ENCODE measurements around the gene CD151.

Gene CD151

DNA sequence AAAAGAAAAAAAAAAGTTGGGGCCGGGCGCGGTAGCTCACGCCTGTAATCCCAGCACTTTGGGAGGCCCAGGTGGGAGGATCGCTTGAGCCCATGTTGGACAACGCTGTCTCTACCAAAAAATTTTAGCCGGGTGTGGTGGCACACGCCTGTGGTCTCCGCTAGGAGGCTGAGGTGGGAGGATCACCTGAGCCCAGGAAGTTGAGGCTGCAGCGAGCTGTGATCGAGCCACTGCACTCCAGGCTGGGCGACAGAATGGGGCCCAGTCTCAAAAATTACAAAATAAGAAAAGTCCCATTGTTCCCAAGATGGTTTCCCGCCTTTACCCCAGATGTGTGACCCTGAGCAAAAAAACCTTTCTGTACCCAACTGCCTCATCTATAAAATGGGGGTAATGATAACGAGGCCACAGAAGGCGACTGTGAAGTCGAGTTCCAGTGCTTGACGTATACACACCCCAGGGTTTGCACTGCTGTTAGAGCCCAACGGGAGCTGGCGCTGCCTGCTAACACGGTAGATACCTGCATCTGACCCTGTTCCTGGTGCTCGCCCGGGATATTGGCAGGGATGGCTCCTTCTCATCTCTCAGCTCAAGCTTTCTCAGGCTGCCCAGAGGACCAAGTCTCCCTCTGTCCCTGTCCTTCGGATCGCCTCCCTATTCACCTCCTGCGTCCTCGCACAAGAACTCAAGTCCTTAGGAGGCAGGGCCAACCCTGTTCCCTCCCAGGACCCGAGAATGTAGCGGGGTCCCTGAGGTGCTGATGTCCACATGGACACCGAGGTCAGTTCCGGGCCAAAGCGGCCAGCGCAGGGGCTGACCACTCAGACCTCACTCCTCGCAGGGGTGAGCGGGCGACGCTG is 24.1 kb upstream of the CD151 start:
- TF ChIP-seq, protein P1, sequence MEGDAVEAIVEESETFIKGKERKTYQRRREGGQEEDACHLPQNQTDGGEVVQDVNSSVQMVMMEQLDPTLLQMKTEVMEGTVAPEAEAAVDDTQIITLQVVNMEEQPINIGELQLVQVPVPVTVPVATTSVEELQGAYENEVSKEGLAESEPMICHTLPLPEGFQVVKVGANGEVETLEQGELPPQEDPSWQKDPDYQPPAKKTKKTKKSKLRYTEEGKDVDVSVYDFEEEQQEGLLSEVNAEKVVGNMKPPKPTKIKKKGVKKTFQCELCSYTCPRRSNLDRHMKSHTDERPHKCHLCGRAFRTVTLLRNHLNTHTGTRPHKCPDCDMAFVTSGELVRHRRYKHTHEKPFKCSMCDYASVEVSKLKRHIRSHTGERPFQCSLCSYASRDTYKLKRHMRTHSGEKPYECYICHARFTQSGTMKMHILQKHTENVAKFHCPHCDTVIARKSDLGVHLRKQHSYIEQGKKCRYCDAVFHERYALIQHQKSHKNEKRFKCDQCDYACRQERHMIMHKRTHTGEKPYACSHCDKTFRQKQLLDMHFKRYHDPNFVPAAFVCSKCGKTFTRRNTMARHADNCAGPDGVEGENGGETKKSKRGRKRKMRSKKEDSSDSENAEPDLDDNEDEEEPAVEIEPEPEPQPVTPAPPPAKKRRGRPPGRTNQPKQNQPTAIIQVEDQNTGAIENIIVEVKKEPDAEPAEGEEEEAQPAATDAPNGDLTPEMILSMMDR (IDR thresholded peaks at IDR 0.05): no peak

DNA sequence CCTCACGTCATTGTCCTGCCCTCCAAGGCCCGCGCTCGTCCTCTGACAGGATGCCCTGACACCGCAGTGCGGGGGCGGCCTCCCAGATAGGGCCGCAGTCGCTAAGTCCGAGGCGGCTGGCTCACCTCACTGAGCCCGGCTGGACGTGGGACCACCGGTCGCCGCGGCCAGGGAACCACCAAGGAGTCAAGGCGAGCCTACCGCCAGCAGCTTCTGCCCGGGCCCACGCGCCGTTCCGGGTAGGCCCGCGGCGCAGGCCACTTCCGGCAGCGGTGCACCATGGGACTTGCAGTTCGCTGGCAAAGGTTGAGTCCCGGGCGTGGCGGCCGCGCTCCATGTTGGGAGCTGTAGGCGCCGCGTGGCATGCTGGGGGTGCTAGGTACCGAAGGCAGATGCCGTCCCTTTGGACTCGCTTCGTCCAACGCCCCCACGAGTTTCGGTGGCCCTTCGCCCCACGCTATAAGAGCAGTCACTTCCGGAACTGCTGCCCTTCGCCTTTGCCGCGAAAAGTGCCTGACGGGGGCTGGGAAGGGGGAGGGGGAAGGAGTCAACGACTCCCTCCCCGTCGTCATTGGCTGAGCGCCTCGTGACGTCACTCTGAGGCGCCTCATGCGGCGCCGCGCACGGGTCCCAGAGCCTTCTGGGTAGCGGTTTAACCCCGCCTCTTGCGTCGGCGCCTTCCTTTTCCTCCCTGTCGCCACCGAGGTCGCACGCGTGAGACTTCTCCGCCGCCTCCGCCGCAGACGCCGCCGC is 23.3 kb upstream of the CD151 start, which contains the start of gene RPLP2:
Gene RPLP2, plus strand, starts transcription at position 681 of the 753 bp plus-strand sequence. CDS start 268 bp downstream, outside the sequence.
- TF ChIP-seq, protein P1 (IDR thresholded peaks at IDR 0.05): no peak

DNA sequence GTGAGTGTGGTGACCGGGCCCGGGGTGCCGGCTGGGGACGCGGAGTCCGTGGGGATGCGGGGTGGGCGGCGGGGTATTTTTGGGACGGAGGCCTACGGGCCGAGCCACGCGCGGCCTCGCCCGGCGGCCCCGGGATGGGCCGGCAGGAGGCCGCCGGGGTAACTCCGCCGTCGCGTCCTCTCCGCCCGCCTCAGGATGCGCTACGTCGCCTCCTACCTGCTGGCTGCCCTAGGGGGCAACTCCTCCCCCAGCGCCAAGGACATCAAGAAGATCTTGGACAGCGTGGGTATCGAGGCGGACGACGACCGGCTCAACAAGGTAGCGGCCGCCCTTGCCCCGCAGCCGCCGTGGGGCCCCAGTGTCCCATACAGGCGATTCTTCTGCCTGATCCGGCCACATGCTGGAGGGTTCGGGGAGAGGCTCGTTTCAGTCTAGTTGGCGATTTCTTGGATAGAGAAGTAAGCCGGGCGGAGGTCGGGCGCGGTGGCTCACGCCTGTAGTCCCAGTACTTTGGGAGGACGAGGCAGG is 22.6 kb upstream of the CD151 start:
- TF ChIP-seq, protein P1 (IDR thresholded peaks at IDR 0.05): no peak

DNA sequence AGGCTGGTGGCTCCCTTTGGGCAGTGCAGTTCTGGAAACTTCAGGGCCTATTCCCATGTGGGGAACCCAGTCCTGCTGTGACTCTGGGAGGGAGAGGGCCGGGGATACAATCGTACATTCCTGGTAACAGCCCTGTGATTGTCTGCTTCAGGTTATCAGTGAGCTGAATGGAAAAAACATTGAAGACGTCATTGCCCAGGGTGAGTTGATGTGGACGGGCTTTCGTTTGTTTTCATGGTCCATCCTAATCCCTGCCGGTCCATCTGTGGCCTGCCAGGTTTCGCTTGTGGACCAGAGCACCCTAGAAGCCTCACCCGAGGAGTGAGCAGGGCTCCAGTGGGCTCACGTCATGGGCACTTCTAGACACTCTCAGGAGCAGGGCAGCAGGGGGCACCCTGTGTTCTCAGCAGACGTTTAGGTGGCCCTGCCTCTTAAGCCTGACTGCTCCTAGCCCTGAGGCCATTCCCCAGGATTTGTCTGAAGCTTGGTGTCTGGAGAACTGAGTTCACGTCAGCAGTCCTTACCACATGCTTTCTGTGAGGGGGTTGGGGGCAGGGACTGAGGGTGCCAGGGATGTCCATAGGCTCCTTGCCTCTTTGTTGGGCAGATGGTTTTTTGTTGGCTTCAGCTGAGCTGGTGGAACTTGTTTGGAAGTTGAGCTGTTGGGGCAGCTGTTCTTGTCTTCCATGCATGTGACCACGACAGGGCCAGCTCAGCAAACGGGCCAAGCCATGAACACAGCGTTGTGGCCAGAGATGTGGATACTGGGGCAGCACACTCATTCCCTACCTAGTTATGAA is 21.1 kb upstream of the CD151 start:
- TF ChIP-seq, protein P1 (IDR thresholded peaks at IDR 0.05): peak; percentile 14; the same call in 1 of the 2 replicates

DNA sequence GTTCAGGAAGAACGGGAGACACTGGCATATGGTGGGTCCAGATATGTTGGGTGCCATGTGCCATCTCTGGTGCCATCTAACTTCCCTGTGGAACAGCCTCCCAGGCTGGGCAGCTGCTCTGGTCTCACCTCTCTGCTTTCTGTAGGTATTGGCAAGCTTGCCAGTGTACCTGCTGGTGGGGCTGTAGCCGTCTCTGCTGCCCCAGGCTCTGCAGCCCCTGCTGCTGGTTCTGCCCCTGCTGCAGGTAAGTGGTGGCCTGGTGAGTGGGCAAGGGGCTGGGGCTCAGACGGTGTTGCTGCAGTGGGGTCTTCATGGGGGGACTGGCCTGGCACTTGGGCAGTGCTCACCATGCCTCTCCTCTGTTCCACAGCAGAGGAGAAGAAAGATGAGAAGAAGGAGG is 20.4 kb upstream of the CD151 start:
- TF ChIP-seq, protein P1 (IDR thresholded peaks at IDR 0.05): no peak

DNA sequence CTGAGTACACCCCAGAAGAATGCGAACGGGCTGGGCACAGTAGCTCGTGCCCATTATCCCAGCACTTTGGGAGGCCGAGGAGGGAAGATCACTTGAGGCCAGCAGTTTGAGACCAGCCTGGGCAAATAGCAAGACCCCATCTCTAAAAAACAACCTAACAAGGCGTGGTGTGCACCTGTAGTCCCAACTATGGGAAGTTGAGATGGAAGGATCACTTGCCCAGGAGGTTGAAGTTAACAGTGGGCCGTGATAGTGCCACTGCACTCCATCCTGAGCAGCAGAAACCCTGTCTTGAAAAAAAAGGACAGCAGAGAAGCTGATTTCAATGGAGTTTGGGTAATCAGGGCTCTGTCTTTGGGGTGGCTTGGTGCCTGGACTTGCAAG is 19.7 kb upstream of the CD151 start:
- TF ChIP-seq, protein P1 (IDR thresholded peaks at IDR 0.05): no peak

Measured in LNCAP (cell line).